Activated CD8-positive, alpha-beta memory T cell treated with anti-CD3 and anti-CD28 coated beads for 36 hours (primary cell): ENCODE measurements around the gene APC2. TPM values are rescaled to one million over a fixed set of nuclear protein-coding genes. Genes with fewer than 3 reads are reported as not detected.

Experiments used
- CTCF ChIA-PET: fragments of 350-600 bp; sonication (Branson Sonifier 250); formaldehyde crosslinking; loops from one replicate; lab custom pipeline; 2021; ENCODE audit warnings: antibody characterized with exemption; lab: Charles Lee
- POLR2A ChIA-PET: fragments of 350-600 bp; sonication (Branson Sonifier 250); formaldehyde crosslinking; loops from one replicate; lab custom pipeline; 2021; ENCODE audit warnings: antibody characterized with exemption; lab: Charles Lee
- total RNA-seq, 2 experiments: library from RNA; stranded (reverse); gene quantifications; one replicate each; pipeline ENCODE4 v1.2.3, GENCODE V29; 2021

Gene APC2
- total RNA-seq, 2 experiments from 2014 or later = 0.06 to 0.13 TPM

DNA sequence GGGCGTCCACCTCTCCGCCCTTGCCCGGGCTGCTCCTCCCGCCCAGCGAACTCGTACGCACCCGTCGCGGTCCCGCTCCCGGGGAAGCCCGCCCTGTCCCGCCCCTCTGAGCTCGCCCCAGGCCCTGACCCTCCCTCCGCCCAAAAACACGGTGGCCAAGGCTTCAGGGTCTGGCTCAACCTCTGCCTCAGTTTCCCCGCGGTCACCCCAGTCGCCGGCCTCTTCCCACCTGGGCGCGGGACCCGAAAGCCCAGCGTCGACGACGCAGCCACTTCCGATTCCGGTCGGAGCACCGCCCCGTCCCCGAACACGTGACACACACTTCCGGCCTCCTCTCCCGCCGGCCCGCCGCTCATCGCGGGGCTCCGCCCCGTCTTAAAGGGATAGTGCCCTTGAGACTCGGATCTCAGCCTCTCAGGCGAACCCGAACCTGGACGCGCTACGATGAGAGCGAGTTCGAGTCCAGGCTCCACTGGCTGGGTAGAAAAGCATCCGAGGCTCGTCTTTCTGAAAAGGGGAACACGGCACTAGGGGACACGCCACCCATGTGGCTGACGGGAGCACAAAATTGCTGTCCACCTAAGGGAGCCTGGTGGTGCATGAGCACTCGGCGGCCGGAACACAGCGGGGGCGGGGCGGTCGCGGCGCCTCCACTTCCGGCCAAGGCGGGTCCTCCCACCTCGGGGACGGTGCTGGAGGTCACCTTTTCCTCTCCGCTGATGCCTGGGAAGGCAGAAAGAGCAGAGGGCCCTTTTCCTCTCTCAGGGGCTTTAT is 29.2 kb downstream of the APC2 start, which contains the start of gene C19orf25:
Gene C19orf25 (minus strand): TSS at position 282 of the 774 bp plus-strand sequence. CDS start 312 bp downstream, outside the sequence.
- ChIA-PET CTCF (interaction anchor here (0.6 kb wide), 1 partner anchor 34 kb away, joined by 3 read pairs; no protein-coding TSS in a partner anchor), POLR2A (interaction anchor here (0.6 kb wide), 1 partner anchor 368 kb away, joined by 4 read pairs; no protein-coding TSS in a partner anchor)

DNA sequence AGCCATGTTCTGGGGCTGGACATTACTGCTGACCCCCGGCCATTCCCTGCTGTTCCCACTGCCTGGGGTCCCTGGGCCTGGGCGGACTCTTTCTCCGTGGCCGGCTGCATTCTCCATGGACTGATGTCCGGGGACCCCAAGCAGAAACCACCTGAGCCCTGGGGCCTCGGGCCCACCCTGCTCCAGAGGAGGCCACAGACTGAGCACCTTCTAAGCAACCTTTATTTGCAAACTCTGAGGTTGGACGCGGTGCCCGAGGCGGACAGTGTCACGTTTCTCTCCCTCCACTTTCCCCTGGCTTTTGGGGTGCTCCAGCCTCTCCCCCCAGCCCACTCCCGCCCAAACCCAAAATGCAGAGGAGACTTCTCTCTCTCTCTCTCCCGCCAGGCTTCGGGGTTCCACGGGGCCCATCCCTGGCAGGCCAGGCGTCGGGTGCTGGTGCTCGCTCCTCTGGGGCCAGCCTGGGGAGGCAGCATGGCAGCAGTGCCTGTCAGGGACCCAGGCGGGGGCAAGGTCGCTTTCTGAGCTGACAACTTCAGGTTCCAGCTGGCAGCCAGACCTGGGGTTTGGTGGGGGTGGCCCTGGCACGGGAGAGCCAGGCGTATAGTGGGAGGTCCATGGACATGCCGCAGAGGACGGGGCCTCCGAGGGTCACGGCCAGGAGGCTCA is 31.4 kb downstream of the APC2 start:
- POLR2A ChIA-PET = no interaction called here
- CTCF ChIA-PET = no interaction called here

DNA sequence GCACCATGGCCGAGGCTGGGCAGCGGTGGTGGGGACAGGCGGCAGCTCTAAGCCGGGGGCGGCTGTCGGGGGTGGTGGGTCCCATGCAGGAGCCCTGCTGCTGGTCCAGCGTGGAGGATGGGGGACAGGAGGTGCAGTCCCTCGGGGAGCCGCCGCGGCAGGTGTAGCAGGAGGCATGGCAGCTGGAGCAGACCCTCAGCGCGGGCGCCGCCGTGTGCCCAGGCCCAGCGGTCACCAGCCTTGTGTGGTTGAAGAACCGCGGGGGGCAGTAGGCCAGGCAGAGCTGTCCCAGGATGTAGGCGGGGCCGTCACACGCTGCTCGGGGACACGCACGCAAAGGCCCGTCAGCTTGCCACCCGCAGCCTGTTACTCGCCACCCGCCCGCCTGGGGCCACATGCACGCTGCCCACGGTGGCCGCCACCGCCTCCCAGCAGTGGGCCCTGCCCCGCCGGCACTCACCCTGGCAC is 32.0 kb downstream of the APC2 start:
- ChIA-PET POLR2A (no interaction called here), CTCF (no interaction called here)

DNA sequence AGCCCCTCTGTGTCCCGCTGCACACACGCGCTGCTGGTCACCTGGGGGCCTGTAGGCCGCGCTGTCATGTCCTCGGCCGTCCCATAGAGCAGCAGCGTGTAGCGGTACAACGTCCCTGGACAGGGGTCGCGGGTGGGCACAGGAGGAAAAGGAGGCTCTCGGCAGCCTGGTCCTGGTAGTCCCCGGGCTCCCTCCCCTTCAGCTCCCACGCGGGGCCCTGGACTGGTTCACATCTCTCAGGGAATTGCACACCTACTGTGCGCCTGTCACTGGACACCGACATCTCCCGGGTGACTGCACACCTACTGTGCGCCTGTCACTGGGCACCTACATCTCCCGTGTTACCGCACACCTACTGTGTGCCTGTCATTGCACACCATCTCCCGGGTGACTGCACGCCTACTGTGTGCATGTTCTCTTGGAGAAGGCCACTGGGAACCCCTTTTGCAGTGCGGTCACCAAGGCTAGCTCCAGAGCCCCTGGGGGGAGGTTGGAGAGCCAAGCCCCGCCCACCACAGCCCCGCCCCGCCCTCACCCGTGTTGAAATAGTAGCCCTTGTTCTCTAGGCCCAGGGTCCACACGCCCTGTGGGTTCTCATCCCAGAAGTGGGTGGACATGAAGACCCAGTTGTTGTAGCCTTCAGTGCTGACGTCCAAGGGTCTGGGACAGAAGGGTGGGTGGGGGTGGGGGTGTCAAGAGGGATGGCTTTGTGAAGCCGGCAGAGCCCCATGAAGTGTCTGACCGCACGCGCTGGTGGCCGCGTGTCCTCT is 32.6 kb downstream of the APC2 start:
- POLR2A ChIA-PET = no interaction called here
- CTCF ChIA-PET = no interaction called here

DNA sequence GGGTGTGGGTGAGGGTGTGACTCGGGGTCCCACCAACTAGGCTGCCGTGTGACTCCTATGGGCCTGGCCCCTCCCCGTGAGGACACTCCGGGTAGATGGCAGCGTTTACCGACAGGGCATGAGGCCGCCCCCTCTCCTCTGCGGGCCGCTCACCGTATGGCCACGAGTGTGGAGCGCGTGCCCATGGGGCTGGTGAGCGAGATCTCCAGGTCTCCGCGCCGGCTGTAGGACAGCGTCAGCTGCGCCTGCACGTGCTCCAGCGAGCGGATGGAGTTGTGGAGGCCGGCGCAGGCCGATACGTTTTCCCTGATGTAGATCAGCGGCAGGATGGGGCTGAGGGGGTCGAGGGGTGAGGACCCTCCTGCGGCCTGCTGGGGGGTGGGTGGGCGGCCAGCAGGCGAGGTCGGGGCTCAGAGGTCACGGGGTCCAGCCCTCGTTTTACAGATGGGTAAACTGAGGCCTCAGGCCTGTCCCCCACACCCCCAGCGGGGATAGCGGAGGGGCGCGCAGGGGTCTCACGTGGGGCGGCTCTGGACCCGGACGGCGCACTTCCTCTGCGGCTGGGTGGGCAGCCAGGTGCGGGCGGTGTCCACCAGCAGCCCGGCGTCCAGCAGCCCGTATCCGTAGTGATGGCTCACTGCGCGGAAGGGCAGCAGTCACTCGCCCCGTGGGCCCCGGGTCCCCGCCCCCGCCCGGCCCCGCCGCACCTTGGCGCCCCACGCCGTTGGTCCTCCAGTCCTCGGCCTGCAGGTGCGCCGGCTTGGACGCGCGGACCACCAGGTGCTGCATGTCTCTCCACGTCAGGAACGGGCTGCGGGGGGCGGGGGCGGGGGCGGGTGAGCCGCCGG is 33.4 kb downstream of the APC2 start:
- CTCF ChIA-PET = no interaction called here
- POLR2A ChIA-PET = no interaction called here

DNA sequence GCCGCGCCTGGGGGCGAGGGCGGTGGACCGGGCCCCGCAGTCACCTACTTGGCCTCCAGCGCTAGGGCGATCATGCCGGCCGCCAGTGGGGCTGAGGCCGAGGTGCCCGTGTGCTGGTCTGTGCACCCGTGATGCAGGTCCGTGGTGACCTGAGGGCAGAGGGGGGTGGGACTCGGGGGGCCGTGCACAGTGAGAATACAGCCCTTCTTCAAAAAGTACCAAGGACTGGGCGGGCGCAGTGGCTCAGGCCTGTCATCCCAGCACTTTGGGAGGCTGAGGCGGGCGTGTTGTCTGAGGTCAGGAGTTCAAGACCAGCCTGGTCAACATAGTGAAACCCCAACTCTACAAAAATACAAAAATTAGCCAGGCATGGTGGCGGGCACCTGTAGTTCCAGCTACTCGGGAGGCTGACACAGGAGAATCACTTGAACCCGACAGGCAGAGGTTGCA is 34.1 kb downstream of the APC2 start:
- ChIA-PET CTCF (no interaction called here), POLR2A (no interaction called here)

DNA sequence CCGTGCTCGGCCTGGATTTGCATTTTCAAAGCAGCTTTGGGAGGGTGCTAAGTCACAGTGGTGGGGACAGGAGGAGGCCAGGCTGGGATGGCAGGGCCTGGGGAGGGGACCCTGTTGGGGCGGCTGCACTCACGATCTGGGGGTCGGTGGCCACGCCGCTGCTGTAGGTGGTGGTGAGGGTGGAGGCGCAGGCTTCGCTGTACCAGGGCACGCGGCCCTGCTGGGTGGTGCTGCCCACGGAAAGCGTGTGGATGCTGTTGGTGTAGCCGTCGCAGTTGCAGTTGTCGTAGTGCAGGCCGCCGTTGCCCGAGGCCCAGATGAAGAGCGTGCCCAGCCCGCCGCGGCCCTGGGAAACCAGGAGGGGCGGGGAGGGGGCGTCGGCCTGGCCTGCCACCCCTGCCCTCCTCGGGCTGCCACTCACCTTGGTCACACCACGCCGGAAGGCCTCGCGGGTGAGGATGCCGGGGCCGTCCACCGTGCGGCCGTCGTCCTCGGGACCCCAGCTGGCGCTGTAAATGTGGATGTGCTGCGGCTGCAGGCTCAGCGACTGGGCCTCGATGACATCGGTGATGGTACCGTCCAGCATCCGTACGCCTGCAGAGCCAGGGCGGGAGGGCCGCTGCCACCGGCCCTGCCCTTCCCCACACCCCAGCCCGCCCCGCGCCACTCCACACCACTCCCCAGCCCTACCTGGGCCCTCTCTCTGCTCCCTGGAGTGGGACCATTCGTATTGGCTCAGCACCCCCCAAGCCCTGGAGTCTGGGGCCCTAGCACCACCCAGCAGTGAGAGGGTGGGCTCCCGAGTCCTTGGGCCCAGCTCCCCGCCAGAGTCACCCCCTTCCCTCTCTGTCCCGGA is 37.0 kb downstream of the APC2 start:
- ChIA-PET POLR2A (no interaction called here), CTCF (no interaction called here)

DNA sequence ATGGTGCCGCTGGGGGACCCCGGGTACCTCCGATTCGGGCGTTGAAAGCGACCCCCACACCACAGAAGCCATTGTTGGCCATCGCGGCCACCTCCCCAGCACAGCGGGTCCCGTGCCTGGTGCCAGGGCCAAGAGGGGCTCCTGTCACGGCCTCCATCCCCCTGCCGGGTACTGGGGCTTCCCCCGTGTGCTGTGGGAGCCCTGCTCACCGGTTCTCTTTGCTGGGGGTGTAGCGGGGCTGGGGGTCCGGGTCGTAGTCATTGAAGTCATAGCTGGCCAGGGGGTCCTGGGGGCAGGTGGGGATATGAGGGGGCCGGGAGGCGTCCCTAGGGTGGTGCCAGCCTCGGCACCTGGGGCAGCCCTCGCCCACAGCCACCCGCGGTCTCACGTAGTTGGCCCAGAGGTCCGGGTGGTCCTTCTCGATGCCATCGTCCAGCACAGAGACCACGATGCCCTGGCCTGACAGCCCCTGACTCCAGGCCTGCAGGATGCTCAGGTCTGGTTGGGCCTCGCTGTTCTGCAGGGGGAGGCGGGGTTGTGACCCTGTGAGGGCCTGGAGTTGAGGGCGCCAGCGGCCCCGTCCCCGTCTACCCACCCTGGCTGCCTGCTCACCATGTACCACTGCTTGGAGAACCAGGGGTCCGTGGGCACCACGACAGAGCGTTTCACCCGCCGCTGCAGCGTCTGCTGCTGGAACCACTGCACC is 37.8 kb downstream of the APC2 start:
- ChIA-PET CTCF (no interaction called here), POLR2A (no interaction called here)

DNA sequence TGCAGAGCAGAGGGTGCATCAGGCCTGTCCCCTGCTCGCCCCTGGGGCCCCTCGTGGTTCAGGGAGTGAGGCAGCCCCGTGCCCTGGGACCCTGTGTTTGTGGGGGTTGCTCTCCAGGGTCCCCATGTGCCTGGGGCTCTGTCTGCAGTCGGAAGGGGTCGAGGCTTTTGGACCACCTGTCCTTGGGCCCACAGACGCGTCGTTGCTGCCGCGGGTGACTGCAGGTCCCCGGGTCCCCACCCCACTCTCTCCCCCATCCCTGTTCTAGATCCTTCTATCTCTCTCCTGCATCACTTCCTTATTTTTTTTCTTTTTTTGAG is 38.3 kb downstream of the APC2 start:
- ChIA-PET POLR2A (no interaction called here), CTCF (no interaction called here)

DNA sequence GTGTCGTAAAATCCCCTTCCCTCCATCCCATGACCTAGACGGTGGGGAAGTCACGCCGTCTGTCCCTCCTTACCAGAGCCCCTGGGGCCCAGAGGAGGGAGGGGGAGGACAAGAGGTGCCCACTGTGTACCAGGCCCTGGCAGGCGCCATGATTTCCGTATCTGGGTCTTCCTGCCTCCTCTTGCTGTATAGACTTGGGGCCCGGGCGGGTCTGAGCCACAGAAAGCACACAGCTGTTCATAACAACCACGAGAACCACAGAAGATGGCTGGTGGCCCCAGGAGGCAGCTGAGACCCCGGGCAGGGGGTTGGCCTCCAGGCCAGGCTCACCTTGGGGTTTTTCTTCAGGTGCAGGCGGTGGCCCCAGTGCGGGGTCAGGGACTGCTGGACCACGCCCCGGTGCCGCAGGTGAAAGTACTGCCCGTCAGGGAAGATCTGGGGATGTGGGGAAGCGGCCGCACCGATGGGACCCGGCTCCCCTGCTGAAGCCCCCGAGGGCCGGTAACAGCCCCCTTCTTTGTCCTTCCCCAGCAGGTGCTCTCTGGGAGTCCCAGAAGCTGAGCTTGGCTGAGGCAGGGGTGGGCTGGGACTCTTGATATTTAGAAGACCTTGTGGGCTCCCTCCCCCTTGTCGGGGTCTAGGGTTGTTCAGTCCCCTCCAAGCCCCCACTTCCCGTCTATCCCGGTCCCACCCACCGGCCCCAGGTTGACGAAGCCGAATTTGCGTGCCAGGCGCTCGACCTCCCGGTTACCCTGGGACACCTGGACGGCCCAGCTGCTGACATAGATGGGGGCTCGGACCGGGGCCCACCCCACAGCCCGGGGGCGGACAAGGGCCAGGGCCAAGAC is 39.8 kb downstream of the APC2 start:
- ChIA-PET POLR2A (no interaction called here), CTCF (interaction anchor here (0.7 kb wide), 1 partner anchor 291 kb away, joined by 3 read pairs; no protein-coding TSS in a partner anchor)

DNA sequence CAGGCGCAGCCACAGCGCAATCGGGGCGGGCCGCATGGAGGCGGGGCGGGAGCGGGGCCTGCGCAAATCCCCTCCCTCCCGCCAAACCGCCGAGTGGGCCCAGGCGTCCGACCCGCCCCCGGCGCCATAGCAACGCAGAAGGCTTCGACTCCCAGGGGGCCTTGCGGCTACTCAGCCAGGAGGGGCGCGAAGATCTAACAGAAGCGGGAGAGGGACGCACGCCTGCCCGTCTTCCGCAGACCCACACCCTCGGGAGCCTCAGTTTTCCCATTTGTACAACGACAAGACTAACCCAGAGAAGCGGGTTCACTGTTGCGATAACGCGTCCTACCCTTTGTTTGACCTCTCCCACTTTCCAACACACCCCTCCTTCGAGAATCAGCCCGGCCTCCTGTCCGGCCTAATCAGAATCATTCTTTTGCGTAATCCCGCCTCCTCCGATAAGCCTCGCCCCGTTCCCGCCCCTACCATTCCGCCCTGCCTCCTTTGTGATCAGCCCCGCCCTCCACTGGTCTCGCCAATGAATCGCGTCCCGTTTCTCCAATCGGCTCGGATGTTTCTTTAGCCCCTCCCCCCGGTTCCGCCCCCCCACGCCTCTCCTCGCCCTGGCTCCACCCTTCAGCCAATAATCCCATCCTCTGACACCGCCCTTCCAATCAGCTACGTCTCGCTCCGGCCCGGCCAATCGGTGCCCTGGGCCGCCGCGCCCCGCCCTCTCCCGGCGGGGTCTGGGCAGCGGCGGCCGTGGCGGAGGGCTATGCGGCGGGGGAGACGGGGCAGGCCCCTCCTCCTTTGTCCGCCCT is 40.6 kb downstream of the APC2 start, which contains the start of gene PCSK4:
Gene PCSK4 (minus strand): TSS at position 40 of the 803 bp plus-strand sequence. CDS start 4 bp downstream, at position 36.
- ChIA-PET CTCF (interaction anchor here (0.6 to 1.3 kb wide), 3 partner anchors 56 to 1137 kb away, joined by 3 to 5 read pairs (median 3); no protein-coding TSS in a partner anchor), POLR2A (interaction anchor here (0.7 to 1.0 kb wide), 2 partner anchors 211 to 463 kb away, joined by 4 to 7 read pairs; no protein-coding TSS in a partner anchor)

DNA sequence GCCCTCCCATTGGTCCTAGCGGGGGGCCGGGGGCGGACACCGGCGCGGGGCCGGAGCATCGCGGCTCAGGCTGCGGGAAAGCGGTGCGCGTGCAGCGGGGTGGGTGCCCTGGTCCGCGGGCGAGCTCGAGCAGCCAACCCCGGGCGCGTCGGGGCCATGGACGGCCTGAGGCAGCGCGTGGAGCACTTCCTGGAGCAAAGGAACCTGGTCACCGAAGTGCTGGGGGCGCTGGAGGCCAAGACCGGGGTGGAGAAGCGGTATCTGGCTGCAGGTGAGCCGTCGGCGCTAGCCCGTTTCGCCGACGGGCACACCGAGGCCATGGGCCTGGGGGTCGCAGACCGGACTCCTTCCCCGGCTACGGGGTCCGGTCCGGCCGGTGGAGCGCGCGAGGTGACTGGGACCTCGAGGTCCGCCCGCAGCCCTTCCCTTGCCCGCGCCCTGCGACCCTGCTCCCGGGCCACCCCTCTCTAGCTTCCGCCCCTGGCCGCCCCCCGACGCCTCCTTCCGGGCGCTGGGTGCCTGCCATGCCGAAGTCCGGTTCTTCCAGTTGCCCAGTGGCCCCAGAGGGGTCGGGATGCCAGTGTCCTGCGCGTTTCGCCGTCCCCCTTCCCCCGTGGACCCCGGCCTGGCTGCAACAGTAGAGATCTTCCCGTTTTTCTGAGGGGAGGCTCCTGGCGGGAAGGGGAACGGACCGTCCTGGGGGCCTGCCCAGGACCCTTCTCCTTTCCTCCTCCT is 41.4 kb downstream of the APC2 start, which contains the start of gene REEP6:
Gene REEP6 (plus strand): TSS at position 68 of the 735 bp plus-strand sequence. CDS start 89 bp downstream, at position 157.
- POLR2A ChIA-PET = interaction anchor here (0.7 to 1.0 kb wide), 2 partner anchors 212 to 464 kb away, joined by 4 to 7 read pairs; no protein-coding TSS in a partner anchor
- CTCF ChIA-PET = interaction anchor here (0.6 to 1.3 kb wide), 3 partner anchors 55 to 1136 kb away, joined by 3 to 5 read pairs (median 3); no protein-coding TSS in a partner anchor

DNA sequence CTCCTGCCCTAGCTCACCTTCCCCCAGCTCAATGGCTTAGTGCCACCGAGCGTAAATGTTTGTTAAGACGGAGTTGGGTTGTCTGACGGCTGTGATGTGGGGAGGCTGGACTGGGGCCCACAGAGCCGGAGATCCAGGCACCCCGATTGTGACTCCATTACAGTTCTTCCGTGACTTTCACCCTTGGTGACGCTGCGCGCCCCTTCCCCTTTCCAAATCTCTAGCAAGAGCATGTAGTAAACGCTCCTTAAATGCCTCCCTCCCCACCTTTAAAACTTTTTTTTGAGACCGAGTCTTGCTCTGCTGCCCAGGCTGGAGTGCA is 41.9 kb downstream of the APC2 start:
- ChIA-PET POLR2A (no interaction called here), CTCF (interaction anchor here (1.3 kb wide), 1 partner anchor 54 kb away, joined by 5 read pairs; no protein-coding TSS in a partner anchor)

DNA sequence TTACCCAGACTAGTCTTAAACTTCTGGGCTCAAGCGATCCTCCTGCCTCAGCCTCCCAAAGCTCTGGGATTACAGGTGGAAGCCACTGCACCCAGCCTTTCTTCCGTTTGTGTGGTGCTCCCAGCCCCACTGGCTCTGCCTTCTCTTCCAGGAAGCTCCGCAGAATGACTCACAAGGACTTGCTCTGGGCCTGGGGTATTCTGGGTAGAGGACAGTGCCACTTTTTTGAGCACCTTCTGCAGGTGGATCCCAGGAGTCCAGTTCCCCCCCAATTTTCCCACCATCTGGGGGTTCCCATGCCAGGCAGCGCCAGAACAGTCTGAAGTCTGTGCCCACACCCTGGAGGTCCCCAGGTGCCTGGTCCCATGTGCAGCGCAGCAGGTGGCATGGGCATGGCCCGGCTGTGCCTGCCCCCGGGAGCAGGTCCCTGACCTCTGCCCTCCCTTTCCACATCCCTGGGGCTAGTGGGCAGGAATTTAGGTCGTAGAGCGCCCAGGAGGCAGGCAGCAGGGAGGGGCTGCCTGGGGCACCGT is 42.6 kb downstream of the APC2 start:
- CTCF ChIA-PET = no interaction called here
- POLR2A ChIA-PET = no interaction called here
